Stimulated activated CD4-positive, alpha-beta T cell treated with anti-CD3 and anti-CD28 coated beads, TNF-alpha, amount 100 ng/mL, for 1 hour (primary cell): ENCODE measurements around the gene IL25.
"Not testable (repeated sequence)": the region's sequence is repeated elsewhere in the genome, so short reads cannot be mapped to it uniquely, and the experiment has no call there.

Source experiments
- DNase-seq, 3 donors: peaks; one replicate each; pipeline ENCODE4 v3.0.0-alpha.2; 2020; ENCODE audit warnings: low read depth in 3 of 3, low spot score in 1 of 3

The IL25 gene

DNA sequence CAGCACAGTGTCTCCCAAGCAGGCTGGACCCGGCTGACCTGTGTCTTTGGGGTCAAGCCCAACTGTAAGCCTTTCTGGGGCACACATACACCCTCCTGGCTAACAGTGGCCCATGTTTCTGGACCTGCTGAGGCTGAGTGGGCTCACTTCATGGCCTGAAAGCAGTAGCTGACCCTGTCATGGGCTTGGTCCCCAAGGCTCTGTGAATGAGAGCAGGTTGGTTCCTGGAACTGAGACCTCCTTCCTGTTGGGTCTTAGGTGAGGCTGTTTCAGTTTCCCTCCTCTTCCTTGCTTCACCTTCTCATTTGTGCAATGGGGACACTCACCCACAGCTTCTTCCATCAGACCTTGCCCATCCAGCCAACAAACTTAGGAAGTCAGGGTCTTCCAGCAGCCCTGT lies 744 bp upstream of the IL25 start:
- no peak for DNase-seq

DNA sequence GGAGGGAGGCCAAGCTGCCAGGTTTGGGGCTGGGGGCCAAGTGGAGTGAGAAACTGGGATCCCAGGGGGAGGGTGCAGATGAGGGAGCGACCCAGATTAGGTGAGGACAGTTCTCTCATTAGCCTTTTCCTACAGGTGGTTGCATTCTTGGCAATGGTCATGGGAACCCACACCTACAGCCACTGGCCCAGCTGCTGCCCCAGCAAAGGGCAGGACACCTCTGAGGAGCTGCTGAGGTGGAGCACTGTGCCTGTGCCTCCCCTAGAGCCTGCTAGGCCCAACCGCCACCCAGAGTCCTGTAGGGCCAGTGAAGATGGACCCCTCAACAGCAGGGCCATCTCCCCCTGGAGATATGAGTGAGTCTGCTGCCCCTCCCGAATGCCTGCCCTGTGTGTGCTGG lies 432 bp downstream of the IL25 start:
- DNase-seq: no peak

DNA sequence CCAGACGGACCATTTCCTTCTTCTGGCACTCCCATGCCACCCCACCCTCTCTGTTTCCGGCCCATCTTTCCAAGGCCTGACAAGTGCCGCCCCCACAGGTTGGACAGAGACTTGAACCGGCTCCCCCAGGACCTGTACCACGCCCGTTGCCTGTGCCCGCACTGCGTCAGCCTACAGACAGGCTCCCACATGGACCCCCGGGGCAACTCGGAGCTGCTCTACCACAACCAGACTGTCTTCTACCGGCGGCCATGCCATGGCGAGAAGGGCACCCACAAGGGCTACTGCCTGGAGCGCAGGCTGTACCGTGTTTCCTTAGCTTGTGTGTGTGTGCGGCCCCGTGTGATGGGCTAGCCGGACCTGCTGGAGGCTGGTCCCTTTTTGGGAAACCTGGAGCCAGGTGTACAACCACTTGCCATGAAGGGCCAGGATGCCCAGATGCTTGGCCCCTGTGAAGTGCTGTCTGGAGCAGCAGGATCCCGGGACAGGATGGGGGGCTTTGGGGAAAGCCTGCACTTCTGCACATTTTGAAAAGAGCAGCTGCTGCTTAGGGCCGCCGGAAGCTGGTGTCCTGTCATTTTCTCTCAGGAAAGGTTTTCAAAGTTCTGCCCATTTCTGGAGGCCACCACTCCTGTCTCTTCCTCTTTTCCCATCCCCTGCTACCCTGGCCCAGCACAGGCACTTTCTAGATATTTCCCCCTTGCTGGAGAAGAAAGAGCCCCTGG lies 3.1 kb downstream of the IL25 start:
- DNase-seq: no peak

DNA sequence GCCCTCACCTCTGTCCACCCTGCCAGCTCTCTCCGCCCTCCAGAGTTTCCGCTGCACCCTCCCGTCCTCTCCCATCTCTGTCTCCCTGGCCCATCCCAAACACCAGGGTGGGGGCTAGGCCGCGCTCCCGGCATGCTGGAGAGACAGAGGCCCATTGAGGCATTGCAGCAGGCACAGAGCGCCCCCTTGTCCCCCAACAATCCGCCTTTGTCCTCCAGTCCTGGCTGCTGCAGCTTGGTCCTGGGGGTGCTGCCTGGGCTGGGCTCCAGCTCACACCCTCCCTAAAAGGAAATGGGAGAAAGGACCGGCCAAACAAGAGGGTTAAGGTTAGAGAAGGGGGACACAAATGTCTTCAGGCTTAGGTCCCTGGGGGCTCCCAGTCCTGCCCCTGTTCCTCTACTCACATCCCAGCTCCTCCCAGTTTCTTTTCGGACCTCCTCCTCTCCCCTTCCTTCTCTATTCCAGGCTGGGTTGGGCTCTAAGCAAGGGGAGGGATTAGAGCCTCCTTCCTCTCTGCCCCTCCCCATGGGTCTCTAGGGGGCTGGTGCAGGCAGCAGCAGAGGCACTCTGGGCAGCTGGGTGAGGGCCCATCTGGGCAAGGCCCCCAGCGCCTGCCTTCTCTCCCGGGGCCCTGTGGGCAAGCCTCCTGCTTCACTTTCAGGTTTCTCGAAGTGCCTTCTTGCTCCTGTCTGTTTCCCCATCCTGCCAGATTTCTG lies 4.0 kb downstream of the IL25 start, which contains the start of gene CMTM5:
CMTM5 (plus strand) TSS at position 565 of the 716 bp plus-strand sequence. CDS start 206 bp downstream, outside the sequence.
- no peak for DNase-seq

DNA sequence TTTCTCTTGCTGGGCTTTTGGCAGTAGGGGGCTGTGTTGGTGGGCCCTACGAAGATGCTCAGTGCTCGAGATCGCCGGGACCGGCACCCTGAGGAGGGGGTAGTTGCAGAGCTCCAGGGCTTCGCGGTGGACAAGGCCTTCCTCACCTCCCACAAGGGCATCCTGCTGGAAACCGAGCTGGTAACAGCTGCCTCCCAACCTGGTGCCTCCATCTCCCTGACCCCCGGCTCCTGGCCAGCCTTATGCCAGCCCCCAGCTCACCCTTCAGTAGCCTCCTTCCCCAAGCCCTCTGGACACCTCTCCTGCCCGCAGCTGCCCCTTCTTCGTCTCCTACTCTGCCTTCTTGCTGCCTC lies 4.6 kb downstream of the IL25 start:
- no peak for DNase-seq

DNA sequence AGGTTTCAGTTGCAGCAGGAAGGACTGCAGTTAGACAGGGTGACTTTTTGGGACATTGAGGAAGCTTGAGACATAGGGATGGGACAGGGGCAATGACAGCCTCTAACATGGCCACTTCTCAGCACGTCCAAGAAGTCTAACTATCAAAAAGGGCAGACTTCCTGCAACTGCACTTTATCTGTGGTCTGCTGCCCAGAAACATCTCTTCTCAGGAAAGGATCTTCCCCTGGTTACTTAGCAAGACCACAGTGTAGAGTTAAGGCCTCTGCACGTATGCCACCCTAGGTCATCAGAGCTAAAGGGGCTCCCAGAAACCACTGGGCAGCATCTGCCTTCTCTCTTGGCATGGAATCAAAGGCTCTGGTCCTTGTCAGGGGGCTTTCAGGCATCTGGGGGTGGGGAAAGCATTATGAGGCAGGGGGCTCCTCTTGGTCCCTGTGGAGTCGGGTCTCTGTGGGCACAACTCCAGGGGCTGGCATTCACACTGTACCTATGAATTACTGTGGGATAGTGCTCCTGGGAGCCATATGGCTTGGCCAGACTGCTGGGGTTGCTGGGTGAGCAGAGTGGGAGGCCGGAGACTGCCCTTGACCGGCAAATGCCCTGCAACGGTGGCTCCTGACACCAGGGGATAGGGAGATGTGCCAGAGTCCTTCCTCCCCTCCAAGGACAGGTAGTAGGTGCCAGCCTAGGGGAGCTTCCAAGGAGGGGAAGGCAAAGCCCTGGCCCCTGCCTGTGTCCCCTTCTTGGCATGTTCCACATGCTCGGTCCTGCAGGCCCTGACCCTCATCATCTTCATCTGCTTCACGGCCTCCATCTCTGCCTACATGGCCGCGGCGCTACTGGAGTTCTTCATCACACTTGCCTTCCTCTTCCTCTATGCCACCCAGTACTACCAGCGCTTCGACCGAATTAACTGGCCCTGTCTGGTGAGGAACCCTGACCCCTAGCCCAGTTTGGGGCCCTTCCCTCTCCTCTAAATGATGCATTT lies 5.3 kb downstream of the IL25 start:
- no peak for DNase-seq

DNA sequence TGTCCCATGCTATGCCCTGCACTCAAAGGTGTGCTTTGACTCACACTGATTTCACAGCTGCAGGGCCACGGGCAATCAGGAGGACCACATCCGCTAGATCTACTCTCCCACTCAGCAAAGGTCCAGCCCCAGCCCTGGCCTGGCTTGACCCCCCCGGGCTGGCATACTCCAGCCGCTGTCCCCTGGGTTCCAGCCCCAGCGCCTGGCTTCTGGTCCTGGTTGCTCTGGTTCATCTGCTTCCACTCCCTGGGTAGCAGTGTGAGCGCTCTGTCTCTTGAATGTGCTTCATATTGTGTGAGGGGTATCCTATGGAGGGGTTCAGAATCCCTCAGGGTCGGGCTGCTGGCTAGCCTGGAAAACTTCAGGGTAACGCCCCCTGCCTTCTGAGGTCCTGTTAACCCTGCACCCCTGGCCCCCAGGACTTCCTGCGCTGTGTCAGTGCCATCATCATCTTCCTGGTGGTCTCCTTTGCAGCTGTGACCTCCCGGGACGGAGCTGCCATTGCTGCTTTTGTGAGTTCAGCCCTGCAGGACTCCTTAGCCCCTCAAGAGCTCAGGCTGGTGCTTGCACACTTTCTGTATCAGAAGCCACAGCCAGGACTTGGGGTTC lies 6.1 kb downstream of the IL25 start:
- DNase-seq: no peak

DNA sequence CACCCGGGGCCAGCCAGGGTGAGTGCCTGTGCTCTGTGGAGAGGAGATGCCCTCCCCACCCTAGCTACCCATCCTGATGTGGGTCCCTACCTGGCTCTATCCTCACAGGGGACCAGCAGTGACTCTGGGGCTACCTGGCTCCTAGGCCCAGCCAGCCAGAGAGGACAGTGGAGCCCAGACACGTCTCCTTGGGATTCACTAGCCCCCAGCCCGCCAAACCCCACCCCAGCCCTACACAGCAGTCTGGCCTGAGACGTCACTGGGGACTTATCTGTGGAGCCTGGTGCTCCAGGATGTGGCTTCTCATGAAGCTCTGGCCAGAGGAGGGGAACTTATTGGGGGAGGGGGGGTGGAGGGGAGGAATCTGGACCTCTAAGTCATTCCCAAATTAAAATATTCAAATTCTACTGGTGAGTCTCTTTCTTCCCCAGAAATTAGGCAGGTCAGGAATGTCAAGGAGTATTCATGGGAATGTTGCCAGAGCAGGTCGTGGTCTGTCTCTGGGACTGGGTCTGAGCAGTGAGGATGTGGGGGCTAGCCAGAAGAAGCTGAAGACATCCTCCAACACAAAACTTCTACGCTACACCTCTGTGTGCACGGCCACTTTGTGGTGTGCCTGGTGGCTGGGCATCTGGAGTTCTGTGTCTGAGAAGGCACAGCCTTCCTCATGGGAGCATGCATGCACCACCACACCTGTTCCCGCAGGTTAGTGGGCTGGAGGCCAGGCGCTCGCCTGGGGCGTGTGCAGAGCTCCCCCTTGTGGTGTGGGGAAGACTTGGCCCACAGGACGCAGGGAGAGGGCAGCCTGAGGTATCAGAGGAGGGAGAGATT lies 7.0 kb downstream of the IL25 start:
- DNase-seq: peak; percentile 10 to 53 (median 50)

DNA sequence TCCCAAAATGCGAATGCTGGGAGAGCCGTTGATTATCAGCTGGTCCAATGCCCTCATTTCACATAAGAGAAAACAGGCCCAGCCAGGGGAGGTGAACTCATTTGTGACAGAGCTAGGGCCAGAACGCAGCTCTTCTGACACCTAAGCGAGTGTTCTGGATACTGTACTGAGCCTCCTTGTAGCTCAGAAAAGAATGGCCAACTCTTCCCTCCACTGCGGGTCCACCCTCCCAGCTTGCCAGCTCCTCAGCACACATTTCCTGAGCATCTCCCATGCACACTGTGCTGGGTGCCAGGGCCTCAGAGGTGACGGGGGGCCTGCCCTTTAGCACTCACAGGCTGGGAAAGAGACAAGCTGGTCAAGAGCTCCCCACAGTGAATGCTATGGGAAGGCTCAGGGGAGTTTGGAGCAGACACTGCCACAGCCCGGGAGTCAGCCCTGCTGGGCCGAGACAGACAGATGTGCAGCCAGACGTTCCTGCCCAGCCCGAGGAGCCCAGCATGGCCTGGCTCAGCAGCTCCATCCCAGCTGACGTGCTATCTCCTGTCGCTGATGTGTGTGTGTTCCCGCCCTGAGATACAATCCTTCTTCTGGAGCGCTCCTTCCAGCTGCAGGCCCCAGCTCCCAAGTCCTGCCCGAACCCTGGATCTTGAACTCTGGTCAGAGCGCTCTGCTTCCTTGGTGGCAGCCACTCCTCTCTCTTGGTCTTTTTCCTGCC lies 7.7 kb downstream of the IL25 start:
- DNase-seq: no peak

DNA sequence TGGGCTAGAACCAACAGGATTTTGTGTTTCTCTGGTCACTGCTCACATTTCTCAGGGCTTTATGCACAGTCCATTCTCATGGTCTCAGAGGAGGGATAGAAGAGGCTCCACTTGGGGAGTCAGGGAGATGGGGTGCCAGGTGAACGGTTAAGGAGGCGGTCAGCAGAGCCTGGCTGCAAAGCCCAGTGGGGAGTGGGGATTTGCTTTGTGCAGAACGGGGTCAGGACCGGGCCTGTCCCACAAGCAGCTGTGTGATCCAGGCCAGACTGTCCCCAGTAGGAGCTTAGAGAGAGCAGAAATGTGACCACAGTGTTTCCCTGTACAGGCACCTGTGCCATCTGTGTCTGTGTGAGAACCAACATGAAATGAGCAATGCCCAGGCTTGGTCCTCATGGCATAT lies 8.4 kb downstream of the IL25 start:
- DNase-seq: no peak

DNA sequence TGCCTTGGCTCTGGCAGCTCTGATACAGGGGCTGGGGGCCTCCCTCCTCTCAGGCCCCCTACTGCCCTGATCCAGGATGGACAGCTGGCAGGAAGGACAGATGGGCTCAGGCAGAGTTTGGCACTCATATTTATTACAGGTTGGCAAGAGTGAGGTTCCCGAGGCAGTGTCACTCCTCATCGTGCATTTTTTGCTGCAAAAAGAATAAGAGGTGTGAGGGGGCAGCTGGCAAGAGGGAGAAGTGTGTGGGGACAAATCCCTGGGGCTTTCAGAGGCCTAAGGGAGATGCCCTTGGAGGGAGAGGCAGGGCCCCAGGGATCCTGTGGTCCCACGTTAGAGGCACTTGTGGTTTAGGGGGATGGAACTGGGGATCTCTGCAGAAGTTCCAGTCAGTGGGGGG lies 9.3 kb downstream of the IL25 start:
- no peak for DNase-seq

DNA sequence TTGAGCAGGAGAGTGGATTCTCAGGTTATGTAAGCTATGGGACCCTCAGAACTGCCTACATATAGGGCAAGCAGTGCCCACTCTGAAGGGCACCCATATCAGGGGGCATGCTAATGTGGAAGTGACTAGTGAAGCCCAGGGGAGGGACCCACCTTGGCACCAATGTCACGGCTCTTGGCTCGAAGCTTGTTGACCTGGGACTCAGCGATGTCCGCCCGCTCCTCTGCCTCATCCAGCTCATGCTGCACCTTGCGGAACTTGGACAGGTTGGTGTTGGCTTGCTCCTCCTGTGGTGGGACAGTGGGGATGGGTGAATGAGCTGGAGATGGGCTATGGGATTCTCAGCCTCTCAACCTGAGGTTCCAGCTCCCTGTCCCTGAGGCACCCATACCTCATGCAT lies 9.7 kb downstream of the IL25 start:
- no peak for DNase-seq

DNA sequence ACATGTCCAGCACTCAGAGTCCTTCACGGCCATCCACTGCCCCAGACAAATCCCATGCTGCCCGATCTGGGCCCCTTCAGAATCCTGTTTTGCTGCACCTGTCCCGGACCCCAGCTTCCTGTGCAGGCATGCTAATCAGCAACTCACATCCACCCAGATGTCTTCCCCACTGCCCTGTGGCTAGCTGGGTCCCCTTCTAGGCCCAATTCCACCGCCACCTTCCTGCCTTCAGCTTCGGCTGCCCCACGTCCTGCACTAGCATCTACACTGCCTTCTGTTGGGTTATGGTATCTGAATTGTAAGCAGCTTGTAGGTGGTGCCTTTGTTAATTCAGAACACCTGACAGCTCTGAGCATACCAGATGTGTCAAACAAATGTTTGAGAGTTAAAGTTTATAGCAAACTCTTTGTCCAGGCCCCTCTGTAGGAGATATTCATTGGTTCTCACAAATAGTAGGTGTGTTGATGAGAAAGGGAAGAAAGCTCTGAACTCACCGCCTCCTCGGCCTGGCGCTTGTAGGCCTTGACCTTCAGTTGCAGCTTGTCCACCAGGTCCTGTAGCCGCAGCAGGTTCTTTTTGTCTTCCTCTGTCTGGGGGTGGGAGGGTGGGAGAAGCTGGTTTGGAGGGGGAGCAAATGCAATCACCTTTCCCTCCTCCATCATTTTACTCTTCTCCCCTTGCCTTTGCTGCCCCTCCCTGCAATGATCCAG lies 10.3 kb downstream of the IL25 start:
- DNase-seq: no peak

DNA sequence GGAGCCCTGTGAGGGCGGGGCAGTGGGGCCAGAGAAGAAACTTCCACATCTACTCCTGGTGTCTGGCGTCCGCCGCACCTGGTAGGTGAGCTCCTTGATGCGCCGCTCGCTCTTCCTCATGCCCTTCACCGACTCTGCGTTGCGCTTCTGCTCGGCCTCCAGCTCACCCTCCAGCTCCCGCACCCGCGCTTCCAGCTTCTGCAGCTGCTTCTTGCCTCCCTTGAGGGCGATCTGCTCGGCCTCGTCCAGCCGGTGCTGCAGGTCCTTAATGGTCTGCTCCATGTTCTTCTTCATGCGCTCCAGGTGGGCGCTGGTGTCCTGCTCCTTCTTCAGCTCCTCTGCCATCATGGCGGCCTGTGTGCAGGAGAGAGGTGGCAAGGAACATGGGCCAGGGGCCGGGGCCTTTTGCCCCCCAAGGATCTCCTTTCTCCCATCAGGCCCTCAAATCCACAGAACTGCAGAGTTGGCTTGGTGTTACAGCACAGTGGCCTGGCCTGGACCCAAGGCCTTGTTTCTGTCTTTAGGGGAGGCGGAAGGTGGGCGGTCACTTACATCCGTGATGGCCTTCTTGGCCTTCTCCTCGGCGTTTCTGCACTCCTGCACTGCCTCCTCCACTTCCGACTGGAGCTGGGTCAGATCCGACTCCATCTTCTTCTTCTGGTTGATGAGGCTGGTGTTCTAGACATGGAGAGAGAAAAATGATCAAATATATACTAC lies 11.9 kb downstream of the IL25 start:
- DNase-seq: no peak

DNA sequence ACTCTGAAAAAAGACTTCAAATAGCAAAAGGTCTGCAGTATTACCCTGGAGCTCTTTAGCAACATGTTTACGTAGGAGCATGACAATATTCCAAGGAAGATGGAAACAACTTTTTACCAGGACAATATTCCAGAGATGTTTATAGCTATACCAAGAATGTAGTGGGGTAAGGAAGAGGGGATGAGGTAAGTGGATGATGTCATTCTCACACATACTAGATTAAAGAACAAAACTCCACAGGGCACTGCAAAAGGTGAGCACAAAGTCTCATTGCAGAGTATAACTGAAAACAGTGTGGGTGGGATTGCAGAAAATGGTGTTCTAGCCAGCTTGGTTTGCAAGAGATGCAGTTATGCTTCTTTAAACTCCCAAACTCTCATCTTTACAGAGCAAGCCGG lies 12.6 kb downstream of the IL25 start:
- DNase-seq: no peak

DNA sequence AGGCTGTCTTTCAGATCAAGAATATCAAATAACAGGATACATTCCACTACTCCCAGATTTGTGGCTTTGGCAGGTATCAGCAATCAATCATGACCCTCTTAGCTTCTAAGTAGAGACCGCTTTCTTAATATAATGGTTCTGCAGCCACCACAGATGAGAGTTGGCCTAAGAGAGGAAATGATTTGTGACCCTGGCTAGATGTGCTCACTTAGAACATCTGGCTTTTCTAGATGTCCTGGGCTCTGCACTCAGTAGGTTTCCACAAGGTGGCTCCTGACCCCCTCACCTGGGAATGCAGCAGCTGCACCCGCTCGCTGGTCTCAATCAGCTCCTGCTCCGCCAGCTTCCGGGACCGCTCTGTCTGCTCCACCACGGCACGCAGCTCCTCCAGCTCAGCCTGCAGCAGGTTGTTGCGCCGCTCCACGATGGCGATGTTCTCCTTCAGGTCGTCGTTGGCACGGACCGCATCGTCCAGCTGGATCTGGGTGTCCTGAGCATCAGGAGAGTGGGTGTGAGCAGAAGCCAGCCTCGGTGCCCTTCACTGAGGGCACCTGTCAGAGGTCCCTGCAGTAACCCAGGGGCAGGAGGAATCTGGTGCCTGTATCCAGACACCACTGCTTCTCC lies 13.1 kb downstream of the IL25 start:
- DNase-seq: no peak

DNA sequence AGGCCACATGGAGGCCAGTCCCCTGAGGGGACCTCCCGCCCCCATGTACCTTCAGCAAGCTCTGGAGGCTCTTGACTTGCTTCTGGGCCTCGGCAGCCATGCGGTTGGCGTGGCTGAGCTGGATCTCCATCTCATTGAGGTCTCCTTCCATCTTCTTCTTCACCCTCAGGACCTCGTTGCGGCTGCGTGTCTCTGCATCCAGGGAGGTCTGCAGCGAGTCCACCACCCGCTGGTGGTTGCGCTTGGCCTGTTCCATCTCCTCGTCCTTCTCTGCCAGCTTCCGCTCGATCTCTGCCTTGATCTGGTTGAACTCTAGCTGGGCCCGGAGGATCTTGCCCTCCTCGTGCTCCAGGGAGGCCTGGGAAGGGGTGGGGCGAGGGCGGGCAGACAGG lies 13.7 kb downstream of the IL25 start:
- not testable (repeated sequence) for DNase-seq

DNA sequence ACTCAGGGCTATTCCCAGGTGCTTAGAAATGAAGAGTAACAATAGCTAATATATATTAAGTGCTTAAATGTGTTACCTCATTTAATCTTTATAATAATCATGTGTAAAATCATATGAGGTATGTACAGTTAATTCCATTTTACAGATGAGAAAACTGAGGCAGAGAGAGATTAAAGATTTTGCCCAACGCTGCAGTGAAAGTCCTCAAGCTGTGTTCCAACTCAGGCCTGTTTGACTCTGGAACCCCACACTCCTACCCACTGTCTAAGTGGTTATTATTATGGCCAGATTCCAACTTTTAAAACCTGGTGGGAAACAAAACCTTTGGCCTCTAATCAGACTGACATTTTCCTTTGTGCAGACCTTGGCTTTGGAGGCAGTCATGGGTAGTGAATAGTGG lies 14.4 kb downstream of the IL25 start:
- no peak for DNase-seq
